NCI-H1417 (cell line): ENCODE measurements around the gene WWC1.
A peak's percentile ranks its signal among the peaks of the same experiment; 100 is the strongest.

ENCODE experiments used
- DNase-seq, 3 experiments: peaks; one replicate each; lab custom pipeline; 2025; lab: John Stamatoyannopoulos, UW

Gene WWC1

GRCh38 chr5:168362097-168362885 is 70.8 kb downstream of the WWC1 start:
- DNase-seq: peak in 2 of 3 experiments; percentile 4 to 40

- DNase-seq: no peak
These were observed 72.8 kb downstream of the WWC1 start for GRCh38 chr5:168364151-168364661.

DNA sequence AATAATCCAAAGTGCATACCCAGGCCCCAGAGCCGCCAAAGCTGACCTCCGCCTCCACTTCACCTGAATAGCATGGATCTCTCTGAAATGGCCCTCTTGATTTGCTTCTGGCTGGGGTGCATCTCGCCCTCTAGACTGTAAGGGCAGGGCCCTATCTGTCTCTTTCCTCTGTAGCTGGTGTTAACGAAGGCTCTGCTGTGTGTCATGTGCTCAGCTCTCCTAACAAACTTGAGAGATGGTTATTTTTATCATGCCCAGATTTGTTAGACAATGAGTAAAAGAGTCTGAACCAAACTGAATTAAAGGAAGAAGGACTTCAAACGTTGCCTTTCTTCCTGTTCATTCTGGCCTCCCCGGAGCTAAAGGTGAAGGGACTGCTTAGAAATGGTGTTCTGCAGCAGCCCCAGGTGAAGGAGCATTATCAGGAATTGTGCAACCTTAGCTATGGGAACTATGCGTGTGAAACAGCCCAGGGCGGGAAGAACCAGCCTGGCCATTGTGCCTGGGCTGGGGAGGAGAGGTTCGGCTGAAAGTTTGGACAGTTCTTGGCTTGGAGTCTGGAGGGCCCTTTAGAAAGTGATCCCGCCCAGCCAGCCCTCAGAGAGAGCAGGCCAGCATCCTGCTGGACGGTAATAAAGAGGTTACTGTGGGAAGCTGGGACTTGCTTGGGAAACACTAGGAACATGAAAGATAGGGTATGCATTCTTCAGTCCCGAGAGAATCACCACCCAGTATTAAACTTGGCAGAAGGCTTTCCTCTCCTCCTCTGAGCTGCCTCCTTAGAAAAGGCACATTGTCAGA is 73.5 kb downstream of the WWC1 start:
- no peak for DNase-seq

DNA sequence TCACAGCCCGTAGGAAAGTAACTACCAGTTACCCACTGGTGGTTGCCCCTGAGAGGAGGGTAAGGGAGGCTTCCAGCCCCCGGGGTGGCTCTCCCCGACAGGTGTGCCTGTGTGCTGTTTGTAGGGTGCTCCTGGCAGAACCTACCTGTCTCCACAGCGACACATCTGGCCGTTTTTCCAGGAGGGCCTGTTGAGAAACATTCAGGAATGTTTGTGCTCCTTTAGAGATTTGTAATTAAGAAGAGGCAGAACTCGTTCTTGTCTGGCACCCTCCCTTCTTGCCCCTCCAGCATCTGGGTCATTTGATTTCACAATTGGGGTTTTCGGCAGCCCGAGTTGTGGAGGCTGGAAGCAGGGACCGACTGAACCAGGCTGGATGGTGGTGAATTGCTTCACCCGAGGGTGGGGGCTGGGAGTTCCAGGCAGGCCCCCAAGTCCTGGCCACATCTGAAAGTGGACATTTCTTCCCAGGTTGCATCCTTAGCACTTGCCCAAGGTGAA is 74.2 kb downstream of the WWC1 start:
- no peak for DNase-seq

GRCh38 chr5:168366116-168366515 is 74.7 kb downstream of the WWC1 start:
- DNase-seq: no peak

DNA sequence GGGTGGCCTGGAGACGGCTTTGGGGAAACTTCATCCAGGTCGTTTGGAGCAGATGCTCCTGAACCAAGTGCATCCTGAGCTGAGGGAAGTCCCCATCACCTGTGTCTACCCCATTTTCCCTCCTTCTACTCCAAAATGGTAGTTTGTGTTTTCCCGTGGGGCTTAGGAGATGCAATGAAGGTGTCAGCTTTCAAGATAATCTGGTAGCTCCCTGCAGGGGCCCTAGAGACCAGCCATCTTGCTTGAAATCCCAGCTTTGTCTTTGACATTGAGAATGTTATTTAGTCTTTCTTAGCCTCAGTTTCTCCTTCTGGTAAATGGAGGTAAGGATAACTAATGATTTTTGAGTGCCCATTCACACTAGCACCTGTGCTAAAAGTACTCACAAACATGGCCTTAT is 77.4 kb downstream of the WWC1 start:
- no peak for DNase-seq

DNA sequence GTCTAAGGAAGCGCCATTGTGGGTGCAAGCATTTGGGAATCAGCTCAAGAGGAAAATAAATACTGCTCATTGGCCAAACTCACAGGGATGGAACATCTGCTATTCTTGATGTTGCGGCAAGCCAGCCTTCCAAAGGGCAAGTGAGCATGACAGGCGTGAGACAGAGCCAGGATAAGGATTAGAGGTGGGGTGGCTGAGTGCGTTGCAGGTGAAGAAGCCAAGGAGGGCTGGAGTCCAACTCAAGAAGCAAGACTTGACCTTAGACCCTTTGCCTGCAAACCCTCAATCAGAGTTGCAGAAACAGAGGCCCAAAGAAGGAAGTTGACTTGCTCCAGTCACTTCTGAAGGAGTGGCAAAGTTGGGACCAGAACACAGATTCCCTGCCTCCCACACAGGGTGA is 79.4 kb downstream of the WWC1 start:
- DNase-seq: no peak

DNA sequence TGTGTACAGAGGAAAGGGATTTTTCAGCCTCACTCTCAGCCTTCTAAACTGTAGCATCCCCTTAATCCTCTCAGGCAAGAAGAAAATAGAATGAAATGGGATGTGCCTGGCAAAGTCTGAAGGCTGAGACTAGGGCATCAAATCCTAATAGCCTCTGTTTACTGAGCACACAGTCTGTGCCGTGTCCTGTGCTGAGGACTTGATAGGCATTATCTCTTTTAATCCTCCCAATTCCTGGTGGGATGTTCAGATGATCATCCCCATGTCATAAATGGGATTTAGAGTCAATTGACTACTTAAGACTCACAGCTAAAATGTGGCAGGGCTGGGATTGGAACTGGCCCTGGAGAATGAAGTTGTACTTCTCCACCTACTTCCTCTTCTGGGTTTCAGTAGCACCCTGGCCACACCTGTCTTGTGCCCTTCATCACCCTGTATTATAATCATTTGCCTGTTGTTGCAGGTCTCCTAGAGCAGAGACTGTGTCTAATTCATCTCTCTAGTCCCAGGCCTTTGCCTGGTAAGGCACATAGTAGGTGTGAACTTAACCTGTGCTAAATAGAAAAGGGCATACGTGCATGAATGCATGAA is 81.0 kb downstream of the WWC1 start:
- no peak for DNase-seq

- DNase-seq: no peak
These were observed 83.1 kb downstream of the WWC1 start for GRCh38 chr5:168374532-168374931.

DNA sequence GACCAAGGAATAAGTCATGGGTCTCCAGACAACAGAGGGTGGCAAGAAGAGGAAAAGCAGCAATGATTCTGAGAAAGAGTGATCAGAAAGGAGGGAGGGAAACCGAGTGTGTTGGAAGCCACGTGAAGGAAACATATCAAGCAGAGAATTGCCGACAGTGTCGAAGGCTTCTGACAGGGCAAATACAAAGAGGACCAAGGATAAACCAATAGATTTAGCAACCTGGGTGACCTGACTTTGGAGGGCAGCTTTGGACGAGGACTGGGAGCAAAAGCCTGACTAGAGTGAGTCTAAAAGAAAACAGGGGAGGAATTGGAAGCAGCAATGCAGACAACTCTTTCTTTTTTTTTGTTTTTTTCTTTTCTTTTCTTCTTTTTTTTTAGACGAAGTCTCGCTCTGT is 83.8 kb downstream of the WWC1 start:
- DNase-seq: no peak

GRCh38 chr5:168377525-168377924 is 86.1 kb downstream of the WWC1 start:
- DNase-seq: no peak

GRCh38 chr5:168378741-168379140 is 87.3 kb downstream of the WWC1 start:
- DNase-seq: no peak

- no peak for DNase-seq
These were observed 91.0 kb downstream of the WWC1 start for GRCh38 chr5:168382421-168382820.

GRCh38 chr5:168390491-168390890 is 99.0 kb downstream of the WWC1 start:
- no peak for DNase-seq

- DNase-seq: no peak
These were observed 102.3 kb downstream of the WWC1 start for GRCh38 chr5:168393773-168394172.

- no peak for DNase-seq
These were observed 109.2 kb downstream of the WWC1 start for GRCh38 chr5:168400429-168401220.

GRCh38 chr5:168401226-168401625 is 109.8 kb downstream of the WWC1 start:
- DNase-seq: no peak

- DNase-seq: peak in 1 of 3 experiments; percentile 17
These were observed 110.4 kb downstream of the WWC1 start for GRCh38 chr5:168401880-168402279.

DNA sequence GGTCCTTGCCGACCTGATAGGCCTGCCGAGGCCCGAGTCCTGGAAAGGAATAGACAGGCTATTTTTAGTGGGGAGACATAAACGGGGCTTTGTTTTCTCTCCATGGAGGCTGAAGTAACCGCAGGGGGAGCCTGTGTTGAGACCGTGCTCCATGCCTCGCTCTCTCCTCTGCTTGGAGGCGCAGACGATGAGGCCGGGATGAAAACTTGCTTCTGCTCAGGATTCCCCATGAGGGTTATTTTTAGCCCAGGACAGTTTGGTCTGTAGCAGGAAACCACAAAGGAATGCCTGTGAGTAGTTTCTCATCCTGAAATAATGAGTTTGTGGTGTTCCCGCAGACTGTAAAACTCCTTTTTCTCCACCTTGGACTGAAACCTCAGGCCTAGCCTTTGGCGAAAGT is 112.9 kb downstream of the WWC1 start:
- no peak for DNase-seq

DNA sequence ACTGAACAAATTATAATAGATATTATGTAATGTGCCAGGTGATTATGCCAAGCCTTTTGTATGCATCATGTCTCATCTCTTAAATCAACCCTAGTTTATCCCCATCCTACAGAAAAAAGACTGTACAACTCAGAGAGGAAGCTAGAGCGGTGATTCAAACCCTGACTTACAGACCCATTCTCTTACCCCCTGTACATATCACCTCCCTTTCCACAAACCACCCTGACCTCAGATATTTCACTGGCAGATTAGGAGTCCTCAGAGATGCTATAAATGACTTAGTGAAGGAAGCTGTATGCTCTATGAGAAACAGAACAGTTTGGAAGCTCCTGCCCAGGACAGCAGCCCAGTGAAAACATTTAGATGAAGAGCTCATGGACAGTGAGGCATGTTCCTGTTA is 115.8 kb downstream of the WWC1 start:
- DNase-seq: no peak

- no peak for DNase-seq
These were observed 117.3 kb downstream of the WWC1 start for GRCh38 chr5:168408561-168409305.
